H4 (cell line): ENCODE results near the gene AKR1C4. TPM values are rescaled to one million over a fixed set of nuclear protein-coding genes. Genes with fewer than 3 reads are reported as not detected.
"Not testable (repeated sequence)": the region's sequence is repeated elsewhere in the genome, so short reads cannot be mapped to it uniquely, and the experiment has no call there.

Experiments used
- DNase-seq: peaks from one replicate; pipeline ENCODE4 v3.0.0-alpha.2; 2015; ENCODE audit warnings: low spot score
- total RNA-seq: library from RNA; depleted of rRNA; stranded (reverse); fragments of >200 nt; shearing (Covaris generic); gene quantifications from 2 replicates; pipeline ENCODE4 v1.2.3, GENCODE V29; 2014; rRNA removed

Gene AKR1C4
- not detected in 2 replicates for total RNA-seq

DNA sequence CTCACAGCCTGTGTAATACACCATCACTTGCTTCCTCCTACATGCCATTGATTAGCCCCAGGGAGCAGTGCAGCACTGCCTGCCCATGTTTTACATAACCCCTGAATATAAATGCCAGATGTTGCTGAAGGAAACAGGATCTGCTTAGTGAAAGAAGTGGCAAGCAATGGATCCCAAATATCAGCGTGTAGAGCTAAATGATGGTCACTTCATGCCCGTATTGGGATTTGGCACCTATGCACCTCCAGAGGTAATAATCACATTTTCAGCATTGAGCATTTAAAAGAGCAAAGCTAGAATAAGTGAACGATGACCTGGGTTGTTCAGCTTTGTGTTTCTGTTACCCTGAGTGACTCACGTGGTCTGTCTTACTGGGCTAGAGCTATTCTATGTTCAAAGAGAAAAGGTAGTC, at the start of gene AKR1C4:
Gene AKR1C4, plus strand, starts transcription at position 136 of the 412 bp plus-strand sequence. Its CDS starts 31 bp downstream, at position 167.
- no peak for DNase-seq

DNA sequence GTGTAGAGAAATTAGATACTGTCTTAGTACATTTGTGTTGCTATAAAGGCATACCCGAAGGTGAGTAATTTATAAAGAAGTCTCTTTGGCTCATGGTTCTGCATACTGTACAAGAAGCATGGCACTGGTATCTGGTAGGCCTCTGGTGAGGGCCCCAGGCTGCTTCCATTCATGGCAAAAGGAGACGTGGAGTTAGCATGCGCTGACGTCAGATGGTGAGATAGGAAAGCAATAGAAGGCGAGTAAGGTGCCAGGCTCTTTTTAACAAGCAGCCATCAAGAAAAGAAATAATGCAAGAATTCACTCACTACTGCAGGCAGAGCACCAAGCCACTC, 49.8 kb upstream of the AKR1C4 start:
- no peak for DNase-seq

DNA sequence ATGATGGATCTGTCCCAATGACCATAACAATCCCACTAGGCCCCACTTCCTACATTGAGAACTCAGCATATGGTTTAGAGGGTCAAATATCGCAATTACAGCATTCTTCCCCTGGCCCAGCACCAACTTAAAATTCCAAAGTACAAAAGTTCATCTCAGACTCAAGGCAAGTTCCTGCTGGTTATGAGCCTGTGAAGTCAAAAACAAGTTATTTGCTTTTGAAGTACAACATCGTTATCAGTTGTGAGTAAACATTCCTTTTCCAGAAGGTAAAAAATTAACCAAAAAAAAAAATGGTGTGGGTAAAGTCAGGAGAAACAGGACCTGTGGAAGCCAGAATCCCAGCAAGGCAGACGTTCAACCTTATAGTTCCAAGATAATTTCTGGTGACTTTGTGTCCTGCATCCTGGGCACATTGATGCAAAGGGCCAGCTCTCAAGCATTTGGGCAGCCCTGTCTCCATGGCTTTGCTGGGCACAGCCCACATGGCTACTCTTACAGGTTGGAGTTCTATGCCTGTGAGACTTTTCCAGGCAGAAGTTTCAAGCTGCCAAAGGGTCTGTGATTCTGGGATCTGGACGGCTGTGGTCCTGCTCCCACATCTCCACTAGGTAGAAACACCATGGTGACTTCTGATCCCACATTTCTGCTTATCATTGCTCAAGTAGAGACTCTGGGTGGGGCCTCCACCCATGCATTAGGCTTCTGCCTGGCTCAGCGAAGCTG, 49.2 kb upstream of the AKR1C4 start:
- DNase-seq = no peak

DNA sequence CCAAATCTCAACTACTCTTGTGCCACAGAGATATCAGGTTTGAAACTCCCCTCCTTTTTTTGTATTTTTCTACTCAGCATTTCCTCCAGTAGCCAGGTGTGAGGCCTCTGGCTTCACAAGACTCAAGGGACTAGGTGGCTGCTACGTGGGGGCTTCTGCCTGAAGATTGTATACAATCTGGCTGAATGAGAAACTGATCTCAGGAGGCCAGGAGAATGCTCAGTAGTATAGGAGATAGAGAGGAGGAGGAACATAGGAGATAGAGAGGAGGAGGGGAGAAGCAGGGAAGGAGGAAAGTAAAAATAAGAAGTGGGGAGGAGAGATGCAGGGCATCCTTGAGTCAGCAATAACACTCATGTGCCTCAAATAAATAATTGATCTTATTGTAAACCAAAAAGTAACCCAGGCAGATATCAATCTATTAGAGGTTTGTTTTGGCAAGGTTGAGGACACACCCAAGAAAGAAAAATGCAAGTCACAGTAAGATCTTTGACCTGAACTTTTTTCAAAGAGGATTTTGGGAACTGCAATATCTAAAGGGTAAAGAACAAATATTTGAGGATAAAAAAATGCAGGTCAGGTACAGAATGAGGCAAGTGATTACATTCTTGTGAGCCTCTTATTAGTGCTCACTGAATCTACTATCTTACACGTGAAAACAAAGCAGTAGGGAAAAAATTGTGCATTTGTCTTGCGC, 48.5 kb upstream of the AKR1C4 start:
- no peak for DNase-seq

DNA sequence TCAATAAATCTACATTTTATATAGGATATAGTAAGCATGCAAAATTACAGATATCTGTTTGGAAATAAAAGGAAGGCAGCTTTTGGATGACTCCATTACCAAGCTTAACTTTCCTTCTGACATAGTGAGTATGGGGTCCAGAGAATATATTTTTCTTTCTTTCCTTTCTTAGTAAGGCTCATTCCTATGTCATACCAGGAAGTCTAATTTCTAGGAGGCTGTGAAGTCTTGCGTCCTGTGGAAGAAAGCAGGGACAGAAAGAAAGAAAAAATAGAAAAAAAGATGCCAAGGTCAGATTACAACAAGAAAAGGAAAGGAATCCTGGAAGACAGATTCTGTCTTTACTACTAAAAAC, 48.0 kb upstream of the AKR1C4 start:
- no peak for DNase-seq

DNA sequence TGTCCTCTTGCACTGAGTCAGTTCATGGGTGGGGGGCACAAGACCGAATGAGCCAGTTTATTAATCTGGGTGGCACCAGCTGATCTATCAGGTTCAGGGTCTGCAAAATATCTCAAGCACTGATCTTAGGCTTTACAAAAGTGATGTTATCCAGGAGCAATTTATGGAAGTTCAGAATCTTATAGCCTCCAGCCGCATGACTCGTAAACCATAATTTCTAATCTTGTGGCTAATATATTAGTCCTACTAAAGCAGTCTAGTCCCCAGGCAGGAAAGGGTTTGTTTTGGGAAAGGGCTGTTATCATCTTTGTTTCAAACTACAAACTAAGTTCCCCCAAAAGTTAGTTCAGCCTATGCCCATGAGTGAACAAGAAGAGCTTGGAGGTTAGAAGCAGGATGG, 45.6 kb upstream of the AKR1C4 start:
- DNase-seq = no peak

DNA sequence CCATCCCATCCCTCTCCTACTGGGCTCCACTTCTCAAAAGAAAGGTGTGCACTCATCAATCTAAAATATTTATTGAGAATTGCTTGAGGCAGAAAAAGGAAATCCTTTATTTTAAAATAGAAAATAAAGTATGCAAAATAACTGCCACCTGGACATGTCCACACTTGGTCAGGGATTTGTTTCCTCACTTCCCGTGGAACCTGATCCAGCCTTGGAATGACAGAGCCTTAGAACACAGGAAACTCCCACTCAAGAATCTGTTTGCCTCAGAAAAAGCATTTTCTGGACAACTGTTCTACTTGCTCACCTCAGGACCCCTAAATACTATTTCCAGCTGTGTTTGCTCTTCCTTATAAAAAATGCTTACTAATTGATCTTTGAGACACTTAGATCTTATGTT, 40.7 kb upstream of the AKR1C4 start:
- no peak for DNase-seq

DNA sequence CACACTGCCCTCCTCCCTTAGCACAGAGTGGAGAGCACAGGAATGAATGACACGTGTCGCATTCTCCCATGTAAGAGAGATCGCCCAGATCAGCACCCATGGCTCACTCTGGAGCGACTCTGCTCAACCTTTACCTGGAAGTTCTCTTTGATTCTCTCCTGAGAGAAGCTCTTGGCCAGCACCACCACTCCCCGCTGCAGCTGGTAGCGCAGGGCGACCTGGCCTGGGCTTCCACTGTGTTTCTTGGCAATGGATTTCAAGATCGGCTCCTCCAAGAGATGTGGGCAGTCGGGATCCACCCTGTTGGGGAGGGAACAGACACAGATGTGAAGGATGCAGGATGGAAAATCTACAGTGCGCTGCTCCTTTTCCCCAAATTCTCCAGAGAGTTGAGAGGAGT, 39.1 kb upstream of the AKR1C4 start:
- no peak for DNase-seq

DNA sequence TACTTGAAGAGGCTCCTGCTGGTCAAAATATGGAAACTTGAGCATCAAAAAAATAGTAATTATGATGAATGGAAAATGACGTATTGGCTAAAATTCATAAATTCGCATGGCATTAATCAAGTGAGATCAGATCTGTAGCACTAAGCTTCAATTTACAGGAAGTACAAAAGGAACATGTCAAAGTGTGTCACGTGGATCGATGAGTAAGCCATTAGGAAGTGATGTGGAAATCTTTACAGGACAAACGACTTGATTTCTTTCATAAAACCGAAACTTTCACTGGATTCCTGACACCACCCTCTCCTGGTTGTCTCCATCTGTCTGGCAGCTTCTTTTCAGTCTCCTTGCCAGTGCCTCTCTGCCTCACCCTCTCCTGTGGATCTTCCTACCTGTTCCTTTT, 37.5 kb upstream of the AKR1C4 start:
- DNase-seq = no peak

DNA sequence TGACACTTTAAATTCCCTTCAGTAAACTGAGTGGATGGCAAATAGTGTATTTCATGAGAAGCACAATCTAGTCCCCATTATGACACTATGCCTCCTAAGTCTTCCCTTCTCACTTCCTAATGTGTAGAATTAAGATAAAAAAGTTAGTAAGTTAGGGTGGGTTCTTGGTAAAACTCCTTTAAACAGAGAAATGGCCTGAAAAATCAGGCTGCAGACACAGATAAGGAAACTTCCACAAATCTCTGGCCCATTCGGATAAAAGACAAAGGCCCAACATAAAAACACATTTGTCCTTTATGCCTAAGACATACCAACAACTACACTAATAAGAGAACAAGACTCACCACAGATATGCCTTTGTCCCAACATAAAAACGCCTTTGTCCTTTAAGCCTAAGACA, 33.1 kb upstream of the AKR1C4 start:
- DNase-seq = no peak

DNA sequence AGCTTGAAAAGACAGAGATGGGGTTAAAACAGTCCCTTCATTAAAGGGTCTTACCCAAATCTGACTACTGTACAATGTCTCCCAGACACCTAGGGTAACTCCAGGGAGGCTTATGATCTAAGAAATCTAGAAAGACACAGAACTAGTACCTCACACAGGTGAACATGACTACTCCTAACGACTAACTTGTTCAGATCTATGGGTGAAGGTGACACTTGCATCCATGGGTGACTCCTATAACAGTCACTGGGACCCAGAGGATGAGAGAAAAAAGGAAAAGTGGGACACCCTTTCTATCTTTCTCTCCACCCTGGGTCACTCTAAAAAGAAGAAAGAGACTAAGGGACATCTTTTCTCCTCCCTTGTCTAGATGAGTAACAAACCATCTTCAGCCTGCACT, 30.9 kb upstream of the AKR1C4 start:
- no peak for DNase-seq

DNA sequence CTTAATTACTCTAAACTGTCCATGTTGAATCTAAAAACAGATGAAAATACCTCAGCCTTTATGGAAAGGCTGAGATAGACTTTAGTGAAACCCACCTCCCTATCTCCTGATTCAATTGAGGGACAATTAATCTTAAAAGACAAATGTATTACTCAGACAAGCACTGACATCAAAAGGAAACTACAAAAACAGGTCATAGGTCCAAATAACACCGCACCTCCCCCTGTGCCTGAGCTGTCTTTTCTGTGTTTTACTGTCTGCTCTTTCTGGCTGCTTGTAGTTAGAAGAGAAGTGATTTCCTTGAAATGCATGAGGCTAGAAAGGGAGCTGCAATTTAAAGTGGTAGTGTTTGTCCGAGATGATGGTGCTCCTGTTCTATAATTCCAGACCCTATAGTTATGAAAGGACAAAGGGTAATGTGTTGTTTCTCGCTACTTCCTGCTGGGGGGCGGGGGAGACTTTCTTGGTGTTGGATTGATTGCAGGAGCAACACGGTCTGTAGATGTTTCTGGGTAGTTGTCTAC, 27.7 kb upstream of the AKR1C4 start:
- no peak for DNase-seq

DNA sequence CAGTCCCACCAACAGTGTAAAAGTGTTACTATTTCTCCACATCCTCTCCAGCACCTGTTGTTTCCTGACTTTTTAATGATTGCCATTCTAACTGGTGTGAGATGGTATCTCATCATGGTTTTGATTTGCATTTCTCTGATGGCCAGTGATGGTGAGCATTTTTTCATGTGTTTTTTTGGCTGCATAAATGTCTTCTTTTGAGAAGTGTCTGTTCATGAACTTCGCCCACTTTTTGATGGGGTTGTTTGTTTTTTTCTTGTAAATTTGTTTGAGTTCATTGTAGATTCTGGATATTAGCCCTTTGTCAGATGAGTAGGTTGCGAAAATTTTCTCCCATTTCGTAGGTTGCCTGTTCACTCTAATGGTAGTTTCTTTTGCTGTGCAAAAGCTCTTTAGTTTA, 21.1 kb upstream of the AKR1C4 start:
- not testable (repeated sequence) for DNase-seq

DNA sequence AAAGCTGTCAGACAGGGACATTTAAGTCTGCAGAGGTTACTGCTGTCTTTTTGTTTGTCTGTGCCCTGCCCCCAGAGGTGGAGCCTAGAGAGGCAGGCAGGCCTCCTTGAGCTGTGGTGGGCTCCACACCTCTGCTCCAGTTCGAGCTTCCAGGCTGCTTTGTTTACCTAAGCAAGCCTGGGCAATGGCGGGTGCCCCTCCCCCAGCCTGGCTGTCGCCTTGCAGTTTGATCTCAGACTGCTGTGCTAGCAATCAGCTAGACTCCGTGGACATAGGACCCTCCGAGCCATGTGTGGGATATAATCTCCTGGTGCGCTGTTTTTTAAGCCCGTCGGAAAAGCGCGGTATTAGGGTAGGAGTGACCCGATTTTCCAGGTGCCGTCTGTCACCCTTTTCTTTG, 16.1 kb upstream of the AKR1C4 start:
- not testable (repeated sequence) for DNase-seq

DNA sequence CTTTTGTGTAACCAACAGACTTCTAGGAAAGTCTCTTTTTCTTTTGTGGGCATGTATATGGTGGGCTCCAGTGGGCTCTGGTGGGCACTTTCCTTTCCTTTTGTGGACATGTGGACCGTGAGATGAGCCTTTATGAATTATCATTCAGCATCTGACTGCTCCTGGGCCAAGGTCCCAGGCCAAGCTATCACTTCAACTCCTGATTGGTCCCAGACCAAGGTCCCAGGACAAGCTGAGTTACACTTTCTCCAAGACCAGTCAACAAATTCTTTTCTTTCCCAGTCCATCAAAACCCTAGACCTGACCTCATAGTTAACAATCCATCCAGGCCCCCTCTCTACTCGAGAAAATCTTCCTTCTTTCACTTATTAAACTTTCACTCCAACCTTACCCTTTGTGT, 12.7 kb upstream of the AKR1C4 start:
- no peak for DNase-seq

DNA sequence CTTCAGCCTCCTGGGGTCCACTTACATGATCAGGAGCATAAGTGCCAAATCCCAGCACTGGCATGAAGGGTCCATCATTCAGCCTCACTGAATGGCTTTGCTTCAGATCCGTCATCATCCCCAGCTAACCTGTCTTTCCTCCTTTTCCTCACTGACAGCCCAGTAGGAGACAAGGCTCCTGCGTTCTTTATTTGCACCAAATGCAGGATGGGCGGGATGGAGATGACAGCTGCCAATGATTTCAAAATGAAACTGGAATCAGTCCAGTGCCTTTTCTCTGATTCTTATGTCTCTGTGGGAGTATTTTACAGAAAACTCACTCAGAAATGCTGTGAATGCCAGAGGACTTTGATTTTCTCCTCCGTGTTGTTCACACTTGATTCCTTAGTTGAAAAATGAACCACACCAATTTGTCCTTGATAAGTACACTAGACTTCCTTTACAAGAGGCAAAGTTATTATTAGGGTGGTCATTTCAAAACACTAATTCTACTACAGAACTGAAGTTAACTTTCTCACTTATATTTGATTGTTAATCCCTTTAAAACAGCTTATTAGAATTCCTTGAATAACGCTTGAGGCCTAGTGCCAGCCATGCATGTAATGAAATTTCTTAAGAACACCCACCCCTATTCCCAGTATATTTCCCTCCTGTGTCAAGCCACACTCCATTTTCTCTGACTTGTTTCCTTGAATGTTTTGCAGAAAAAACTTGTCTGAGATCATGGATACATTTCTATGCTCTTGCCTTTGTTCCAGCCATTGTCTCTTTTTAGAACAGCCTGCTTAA, 11.5 kb upstream of the AKR1C4 start, which contains the start of gene AKR1C8:
Gene AKR1C8, minus strand, starts transcription at position 164 of the 789 bp plus-strand sequence. Its CDS starts 46 bp downstream, at position 118.
- DNase-seq = no peak

DNA sequence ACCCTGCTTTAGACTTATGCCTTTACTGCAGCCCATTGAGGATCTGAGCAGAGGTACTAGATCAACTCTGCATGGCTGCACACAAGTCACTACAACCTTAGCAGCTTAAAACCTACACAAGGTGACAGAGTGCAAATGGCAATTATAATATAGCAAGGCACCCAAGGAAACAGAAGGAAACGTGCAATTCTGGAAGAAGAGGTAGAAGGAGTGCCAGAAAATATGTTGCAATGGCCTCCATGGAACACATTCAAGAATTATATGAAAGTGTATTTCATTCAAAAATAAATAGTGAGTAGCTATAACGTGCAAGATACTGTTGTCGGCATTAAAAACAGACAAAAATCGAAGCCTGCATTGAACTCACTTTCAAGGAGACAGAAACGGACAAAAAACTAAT, 8.8 kb upstream of the AKR1C4 start:
- DNase-seq = no peak

DNA sequence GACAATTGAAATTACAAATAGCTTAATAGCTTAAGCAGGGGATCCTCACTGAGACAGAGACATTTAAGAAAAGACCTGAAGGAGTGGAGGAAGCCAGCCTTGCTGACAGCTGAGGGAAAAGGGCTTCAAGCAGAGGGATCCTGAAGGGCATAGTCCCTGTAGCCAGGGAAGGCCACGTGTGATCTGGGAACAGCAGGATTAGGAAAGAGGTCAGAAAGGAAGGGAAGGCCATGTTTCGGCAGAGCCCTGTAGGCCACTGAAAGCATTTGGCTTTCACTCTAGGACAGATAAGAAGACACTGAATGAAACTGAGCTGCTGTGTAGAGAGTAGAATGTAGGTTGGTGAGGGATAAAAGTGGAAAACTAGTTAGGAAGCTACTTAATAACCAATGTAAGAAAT, 8.3 kb upstream of the AKR1C4 start:
- DNase-seq = no peak

DNA sequence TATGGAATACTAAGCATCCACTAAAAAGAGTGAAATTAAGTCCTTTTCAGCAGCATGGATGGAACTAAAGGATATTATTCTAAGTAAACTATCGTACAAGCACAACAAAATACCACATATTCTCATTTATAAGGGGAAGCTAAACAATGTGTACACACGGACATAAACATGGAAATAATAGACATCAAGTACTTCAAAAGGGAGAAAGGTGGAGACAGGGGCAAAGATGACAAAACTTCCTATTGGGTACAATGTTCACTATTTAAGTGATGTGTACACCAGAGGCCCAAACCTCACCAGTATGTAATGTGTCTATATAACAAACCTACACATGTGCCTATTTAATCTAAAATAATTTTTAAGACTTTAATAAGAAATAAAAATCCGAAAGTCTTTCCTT, 2.2 kb upstream of the AKR1C4 start:
- DNase-seq = no peak

DNA sequence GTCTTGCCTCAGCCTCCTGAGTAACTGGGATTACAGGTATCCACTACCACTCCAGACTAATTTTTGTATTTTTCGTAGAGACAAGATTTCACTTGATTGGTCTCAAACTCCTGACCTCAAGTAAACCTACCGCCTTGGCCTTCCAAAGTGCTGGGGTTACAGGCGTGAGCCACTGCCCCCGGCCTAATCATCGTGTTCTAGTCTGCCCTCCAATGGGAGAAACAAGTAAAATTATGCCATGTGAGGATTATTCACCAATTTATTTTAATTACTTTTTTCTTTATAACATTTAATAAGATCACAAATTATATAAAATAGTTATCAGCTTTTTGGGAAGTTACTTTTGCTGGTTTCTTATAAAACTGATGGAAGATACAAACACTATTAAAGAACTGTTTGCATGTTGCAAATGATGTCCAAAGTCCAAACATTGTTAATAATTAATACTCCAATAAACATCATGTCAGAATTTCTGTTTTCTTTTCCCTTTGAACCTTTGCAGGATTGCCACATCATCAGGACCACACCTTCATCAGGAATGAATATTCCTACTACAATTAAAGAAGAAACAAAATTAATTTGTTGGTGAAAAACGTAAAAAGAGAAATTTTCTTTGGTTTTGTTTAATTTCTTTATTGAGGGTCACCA, 786 bp upstream of the AKR1C4 start:
- DNase-seq = no peak

DNA sequence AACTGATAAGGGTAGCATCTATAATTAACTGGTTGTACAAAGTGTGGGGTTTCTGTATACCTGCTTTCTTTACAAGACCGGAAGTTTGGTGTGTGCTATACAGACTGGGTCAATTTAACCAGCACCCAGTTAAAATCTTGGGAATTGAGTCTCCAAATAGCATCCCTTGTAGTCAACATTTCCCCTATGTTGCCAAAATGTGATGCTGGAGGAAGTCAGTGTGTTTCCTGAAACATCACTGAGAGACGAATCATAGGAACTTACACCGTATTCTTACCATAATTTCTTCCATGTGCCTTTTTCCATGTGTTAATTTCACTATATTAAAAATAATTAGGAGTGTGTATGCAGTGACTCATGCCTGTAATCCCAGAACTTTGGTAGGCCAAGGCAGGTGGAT, 1.7 kb downstream of the AKR1C4 start:
- DNase-seq = no peak

DNA sequence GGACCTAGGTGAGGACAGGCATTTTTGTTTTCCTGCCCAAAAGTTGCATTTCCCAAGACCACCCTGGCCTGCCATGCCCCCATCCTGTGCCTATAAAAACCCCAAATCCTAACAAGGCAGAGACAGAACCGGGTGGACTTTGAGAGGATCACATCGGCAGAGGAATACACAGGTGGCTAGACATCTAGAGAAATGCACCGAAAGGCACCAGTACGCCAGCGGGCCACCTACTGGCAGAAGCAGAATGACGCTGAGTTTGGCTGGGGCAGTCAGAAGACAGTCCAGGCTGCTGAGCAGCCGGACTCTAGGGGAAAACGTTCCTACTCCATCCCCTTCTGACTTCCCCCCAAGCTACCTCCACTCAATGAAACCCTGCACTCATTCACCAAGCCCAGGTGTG, 2.8 kb downstream of the AKR1C4 start:
- DNase-seq = no peak
